Caki2 (cell line): ENCODE results near the gene ADAMTSL2. TPM values are rescaled to one million over a fixed set of nuclear protein-coding genes. Genes with fewer than 3 reads are reported as not detected.

Experiments used
- DNase-seq: peaks from one replicate; pipeline ENCODE4 v3.0.0-alpha.2; 2015; ENCODE audit warnings: low read depth
- in situ Hi-C: cut with HindIII; loops from 2 replicates; pipeline ENCODE4 v1.10.0; 2016; ENCODE audit warnings: low sequenced_read_pairs, low pct_unique_long_range_greater_than_20kb, mixed read lengths
- total RNA-seq: library from RNA; depleted of rRNA; stranded (reverse); fragments of >200 nt; shearing (Covaris generic); gene quantifications from 2 replicates; pipeline ENCODE4 v1.2.3, GENCODE V29; 2014; ENCODE audit warnings: low replicate concordance

Gene ADAMTSL2
- total RNA-seq, 1 experiment from 2014 or later: not detected

DNA sequence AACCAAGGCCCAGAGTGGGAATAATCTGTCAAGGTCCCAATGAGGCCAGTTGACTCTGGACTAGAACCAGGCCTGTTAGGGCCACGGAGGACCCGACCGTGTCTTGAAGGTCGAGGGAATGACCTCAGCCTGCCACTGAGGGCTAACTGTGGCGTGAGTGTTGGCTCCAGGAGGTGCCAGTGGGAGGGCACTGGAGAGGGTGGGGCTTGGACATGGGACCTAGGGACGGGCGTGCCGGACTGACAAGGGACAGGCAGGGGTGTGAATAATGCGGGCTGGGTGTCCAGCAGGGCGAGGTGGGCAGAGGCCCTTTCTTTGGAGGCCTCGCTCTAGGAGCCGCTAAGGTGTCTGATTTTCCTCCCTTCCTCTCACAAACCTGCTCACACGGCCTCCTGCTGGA is 7.5 kb downstream of the ADAMTSL2 start:
- no peak for DNase-seq
- in situ Hi-C loops: no loop called here

DNA sequence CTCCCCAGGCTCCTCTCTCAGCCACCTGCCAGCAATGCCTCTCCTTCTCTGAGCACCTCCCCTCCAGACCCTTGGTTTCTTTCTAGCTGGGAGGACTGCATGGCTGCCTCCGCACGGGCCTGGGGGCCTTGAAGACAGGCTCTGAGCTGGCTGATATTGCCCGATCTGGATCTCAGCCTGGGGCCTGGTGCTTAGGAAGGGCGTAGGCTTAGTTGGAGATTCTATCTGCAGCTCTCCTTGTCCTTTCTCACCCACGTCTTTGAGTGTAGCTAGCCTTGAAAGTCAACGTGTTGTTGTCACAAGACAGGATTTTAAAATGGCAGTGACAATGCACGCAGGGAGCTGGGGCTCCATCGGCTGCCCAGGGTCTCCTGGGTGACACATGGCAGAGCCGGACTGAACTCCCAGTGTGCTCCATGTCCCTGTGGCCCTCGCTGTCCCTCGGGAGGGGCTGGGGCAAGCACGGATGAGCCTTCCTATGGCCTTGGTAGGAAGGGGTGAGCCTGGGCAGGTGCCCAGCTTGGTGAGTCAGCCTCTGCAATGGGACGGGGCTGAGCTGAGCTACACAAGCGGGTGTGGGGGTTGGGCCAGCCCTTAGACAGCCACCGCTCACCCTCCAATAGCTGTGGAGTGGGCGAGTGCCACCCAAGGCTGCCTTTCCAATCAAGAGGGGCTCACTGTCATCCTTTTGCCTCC is 9.4 kb downstream of the ADAMTSL2 start:
- no peak for DNase-seq
- in situ Hi-C loops: no loop called here

DNA sequence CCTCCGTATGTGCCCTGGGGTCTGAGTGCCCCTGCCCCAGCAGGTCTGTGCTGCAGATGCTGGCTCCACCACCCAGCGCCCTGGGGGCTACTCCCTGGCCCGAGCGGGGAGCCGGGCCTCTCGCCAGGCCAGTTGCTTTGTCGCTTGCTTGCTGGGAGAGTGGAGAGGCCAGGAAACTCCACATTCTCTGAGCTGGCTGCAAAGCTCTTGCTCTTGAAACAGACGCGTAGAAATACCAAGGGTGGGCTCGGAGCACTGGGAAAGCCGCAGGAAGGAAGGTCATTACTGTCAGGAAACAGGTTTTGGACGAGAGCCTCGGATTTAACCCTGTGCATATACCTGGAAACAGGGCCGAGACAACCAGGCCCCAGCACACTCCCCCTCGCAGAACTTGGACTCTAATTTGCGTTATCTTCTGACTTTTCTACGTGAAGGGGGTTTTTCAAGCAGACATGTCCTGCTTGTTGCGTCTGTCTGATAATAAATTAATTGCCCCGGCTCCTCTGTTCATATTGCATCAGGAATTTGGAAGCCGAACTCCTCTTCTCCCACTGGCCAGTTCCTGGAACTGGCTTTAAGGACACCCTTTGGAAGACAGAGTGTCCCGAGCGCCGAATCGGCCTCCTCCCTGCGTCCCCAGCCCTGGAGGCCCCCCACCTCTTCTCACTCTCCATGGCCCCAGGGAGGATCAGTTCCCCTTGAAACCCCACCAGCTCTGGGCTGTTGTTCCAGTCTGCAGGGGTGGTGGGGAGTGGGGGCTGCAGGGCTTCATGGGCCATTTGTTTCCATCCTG is 11.2 kb downstream of the ADAMTSL2 start:
- DNase-seq: no peak
- in situ Hi-C loops: no loop called here

GRCh38 chr9:133546287-133546680 is 11.8 kb downstream of the ADAMTSL2 start:
- no peak for DNase-seq
- in situ Hi-C loops: no loop called here

DNA sequence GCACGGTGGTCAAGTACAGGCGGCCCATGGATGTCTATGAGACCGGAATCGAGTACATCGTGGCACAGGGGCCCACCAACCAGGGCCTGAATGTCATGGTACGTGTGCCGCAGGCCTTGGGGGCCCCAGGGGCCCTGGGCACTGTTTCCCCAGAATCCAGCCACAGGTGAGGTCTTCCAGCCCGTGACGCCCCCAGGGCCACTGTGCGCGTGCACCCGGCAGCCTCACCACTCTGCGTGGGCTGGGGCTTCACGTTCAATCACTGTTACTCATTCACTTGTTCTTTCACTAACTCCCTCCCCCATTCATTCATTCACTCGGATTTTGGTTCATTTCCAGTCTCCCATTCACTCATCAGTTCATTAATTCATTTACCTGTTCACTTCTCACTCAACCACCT is 12.6 kb downstream of the ADAMTSL2 start:
- in situ Hi-C loops: no loop called here
- no peak for DNase-seq

GRCh38 chr9:133551446-133551845 is 16.9 kb downstream of the ADAMTSL2 start:
- in situ Hi-C loops: no loop called here
- DNase-seq: no peak

DNA sequence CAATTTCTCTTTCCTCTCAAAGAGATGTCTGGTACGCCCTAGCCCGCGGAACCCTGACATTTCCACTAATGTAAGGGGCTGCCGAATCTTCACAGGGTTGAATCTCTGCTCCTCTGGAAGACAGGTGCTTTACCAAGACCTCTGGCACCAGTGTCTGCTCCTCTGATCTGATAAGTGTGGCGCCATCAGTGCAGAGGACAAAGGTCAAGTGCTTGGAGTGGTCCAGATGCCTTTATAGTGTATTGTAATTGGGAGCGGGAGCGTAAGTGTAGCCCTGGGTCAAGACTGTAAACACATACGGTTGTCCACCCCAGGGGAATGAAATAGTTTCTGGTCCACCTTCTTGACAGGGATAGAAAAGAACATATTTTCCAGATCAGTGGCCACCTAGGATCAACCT is 17.7 kb downstream of the ADAMTSL2 start:
- DNase-seq: no peak
- in situ Hi-C loops: no loop called here

DNA sequence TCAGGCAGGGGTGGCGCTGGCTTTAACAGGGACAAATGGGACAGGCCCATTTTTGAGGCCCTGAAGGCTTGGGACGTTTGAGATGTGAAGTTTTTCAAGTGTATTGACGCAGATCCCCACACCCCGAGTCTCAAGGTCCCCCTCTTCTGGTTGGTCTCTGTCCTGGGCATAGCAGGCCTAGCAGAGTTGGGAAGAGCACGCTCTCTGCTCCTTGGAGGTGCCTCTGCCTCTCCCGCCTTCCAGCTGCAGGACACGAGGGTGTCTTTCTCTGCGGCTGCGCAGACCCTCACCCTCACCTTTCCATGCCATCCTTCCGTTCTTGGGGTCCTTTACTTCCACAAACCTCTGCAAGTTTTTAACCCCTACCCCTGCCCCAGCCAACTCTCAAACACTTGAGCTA is 18.6 kb downstream of the ADAMTSL2 start:
- in situ Hi-C loops: no loop called here
- no peak for DNase-seq

DNA sequence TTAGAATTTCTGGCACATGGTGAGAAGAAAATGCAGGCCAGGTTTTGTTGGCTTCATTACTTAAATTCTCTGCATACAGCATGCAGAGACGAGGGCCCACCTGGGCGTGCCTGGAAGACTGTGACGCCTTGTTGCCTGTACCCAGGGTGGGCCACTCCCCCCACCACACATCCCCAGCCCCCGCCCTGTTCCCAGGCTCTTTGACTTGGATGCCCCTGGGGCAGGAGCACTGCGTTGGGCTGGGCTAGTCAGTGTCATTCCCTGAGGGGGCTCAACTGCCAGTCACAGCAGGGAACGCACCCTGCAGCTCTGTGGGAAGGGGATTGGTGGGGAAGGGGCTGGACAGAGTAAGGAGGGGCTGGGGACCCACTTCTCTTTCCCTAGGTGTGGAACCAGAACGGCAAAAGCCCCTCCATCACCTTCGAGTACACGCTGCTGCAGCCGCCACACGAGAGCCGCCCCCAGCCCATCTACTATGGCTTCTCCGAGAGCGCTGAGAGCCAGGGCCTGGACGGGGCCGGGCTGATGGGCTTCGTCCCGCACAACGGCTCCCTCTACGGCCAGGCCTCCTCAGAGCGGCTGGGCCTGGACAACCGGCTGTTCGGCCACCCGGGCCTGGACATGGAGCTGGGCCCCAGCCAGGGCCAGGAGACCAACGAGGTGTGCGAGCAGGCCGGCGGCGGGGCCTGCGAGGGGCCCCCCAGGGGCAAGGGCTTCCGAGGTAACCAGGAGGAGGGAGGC is 19.6 kb downstream of the ADAMTSL2 start:
- DNase-seq: no peak

DNA sequence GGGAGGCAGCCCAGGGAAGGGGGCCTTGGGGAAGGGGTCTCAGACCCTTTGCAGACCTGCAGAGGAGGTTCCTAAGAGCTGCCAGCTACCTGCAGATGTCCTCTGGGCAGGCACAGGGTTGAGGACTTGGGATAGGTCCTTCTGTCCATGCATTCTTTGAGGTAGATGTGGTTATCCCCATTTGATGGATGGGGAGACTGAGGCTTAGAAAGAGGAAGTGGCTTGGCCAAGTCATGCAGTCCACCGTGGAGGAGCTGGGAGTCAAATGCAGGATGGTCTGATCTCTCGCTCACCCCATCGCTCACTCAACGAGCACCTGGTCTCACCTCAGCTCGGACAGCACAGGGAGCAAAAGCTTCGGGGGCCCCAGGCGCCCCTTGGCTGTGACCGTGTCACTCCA is 20.2 kb downstream of the ADAMTSL2 start:
- no peak for DNase-seq
- in situ Hi-C loops: no loop called here

More for the DNA sequence above, 19.6 kb downstream of the ADAMTSL2 start:
- in situ Hi-C loops: no loop called here

- in situ Hi-C loops: no loop called here
These were observed 21.9 kb downstream of the ADAMTSL2 start for GRCh38 chr9:133556354-133556753.

DNA sequence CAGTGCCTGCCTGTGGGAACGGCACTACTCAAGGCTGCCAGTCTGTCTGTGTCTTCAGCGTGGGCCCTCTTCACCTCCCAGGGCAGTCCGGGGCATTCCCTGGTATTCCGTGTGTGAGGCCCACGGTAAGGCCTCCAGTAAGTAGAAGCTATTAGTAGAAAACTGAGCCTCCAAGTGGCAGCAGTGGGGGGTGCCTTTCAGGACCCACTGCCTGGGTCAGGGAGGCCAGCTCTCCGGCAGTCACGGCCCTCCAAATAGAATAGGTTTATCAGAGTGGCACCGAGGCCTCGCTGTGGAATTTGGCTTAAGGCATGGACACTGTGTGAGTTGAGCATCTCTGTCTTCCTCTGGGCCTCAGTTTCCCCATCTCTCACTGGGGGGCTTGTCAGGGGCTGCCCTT is 23.1 kb downstream of the ADAMTSL2 start:
- DNase-seq: no peak
- in situ Hi-C loops: no loop called here

More at GRCh38 chr9:133556354-133556753, 21.9 kb downstream of the ADAMTSL2 start:
- no peak for DNase-seq

DNA sequence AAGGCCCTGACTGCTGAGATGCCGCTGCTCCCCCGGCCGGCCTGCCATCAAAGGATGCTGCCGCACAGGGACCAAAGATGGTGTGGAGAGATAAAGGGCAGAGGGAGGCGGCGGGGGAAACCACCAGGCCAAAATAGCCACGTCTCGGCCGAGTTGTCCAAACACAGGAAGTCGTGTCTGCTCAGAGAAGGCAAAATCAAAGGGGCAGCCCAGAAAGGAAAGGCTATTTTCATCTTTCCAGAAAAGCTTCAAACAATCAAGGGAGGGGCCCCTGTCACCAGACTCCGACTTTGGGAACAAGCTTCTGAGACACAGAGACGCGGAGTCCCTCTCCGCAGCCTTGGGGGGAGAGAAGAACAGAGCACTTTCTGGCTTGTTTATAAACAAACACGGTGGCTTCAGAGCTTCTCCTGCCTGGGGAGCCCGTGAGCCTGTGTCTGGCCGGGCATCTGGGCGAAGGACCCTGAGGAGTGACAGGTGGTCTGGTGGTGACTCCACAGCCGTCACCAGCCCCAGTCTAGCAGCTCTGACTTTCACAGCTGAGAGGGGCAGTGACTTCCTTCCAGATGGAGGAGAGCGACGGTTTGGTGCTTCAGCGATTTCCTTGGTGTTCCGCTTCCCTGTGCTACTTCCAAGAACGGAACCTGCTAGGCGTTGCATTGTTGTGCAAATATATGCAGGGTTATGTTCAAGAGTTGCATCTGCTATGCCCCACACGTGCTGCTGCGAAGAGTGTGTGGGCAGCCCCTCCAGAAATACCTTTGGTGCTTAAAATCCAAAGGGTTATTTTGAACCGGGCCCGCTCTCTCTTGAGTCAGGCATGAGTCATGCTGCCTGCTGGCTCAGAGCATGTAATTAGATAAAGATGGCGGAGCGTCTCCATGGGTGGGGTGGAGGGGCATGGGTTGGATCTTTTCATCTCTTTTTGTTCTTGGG is 24.0 kb downstream of the ADAMTSL2 start:
- DNase-seq: peak; percentile 18
- in situ Hi-C loops: no loop called here

GRCh38 chr9:133560311-133560710 is 25.8 kb downstream of the ADAMTSL2 start:
- in situ Hi-C loops: no loop called here
- no peak for DNase-seq

GRCh38 chr9:133560944-133561343 is 26.4 kb downstream of the ADAMTSL2 start:
- in situ Hi-C loops: no loop called here
- DNase-seq: no peak

DNA sequence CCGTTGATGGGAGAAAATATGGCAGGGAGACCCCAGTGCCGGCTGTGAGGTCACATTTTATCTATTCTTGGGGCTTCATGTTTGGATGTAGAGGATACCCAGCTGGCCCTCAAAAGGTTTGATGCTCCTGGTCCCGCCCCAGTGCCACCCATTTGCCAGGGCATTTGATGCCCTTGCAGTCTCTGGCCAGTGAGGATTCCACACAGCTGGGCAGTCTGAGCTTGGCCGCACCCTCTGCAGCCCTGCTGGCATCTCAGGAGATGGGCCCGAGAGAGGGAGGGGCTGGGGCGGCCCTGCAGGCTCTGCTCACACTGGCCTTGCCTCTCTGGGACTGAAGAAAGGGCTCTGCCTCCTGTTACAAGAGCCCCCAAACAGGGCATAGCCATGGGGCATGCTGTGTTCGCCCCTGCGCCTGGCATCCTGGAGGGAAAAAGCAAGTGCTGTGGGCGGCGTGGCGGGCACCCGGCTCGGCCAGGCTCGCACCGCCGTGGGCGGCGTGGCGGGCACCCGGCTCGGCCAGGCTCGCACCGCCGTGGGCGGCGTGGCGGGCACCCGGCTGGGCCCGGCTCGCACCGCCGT is 27.6 kb downstream of the ADAMTSL2 start:
- in situ Hi-C loops: no loop called here
- no peak for DNase-seq

GRCh38 chr9:133562611-133563290 is 28.2 kb downstream of the ADAMTSL2 start:
- in situ Hi-C loops: no loop called here
- no peak for DNase-seq
